DOHH2 (cell line): ENCODE data around the gene CTIF.

ENCODE experiments used
- H3F3A ChIP-seq: fragments of 200-600 bp; sonication (generic), shearing (Covaris generic); 2 replicates; pipeline ENCODE4 v1.6.0; 2016; ENCODE audit warnings: antibody characterized with exemption, mild to moderate bottlenecking; ENCODE audit not compliant: control insufficient read depth, insufficient read depth
- H3K27ac ChIP-seq: fragments of 200-600 bp; sonication (generic); 2 replicates; pipeline ENCODE4 v1.5.1; 2014; ENCODE audit warnings: low read depth, mild to moderate bottlenecking, low read length, moderate library complexity
- H3K27me3 ChIP-seq: fragments of 200-600 bp; sonication (generic); 2 replicates; pipeline ENCODE4 v1.6.1; 2014; ENCODE audit warnings: mild to moderate bottlenecking, low read length, mixed read lengths; ENCODE audit not compliant: control insufficient read depth
- H3K36me3 ChIP-seq: fragments of 200-600 bp; sonication (generic); 2 replicates; pipeline ENCODE4 v1.6.1; 2014; ENCODE audit warnings: mild to moderate bottlenecking, low read length, moderate library complexity, mixed read lengths; ENCODE audit not compliant: control insufficient read depth
- H3K4me1 ChIP-seq: fragments of 200-600 bp; sonication (generic); 2 replicates; pipeline ENCODE4 v1.6.1; 2014; ENCODE audit warnings: mild to moderate bottlenecking, low read length, mixed read lengths; ENCODE audit not compliant: control insufficient read depth
- H3K4me2 ChIP-seq: fragments of 200-600 bp; sonication (generic); 2 replicates; pipeline ENCODE4 v1.6.0; 2014; ENCODE audit warnings: mild to moderate bottlenecking, low read length, moderate library complexity
- H3K4me3 ChIP-seq: fragments of 200-600 bp; sonication (generic); 2 replicates; pipeline ENCODE4 v1.5.1; 2014; ENCODE audit warnings: mild to moderate bottlenecking, low read length, mixed read lengths
- H3K79me2 ChIP-seq: fragments of 200-600 bp; sonication (generic); 2 replicates; pipeline ENCODE4 v1.6.1; 2014; ENCODE audit warnings: mild to moderate bottlenecking, low read length, mixed read lengths; ENCODE audit not compliant: control insufficient read depth
- H3K9me2 ChIP-seq: fragments of 200-600 bp; sonication (generic); replicated peaks from 2 replicates; pipeline ENCODE4 v1.6.1; 2014; ENCODE audit warnings: mild to moderate bottlenecking, low read length, mixed read lengths; ENCODE audit not compliant: control insufficient read depth
- H3K9me3 ChIP-seq: fragments of 200-600 bp; sonication (generic); 2 replicates; pipeline ENCODE4 v1.6.1; 2014; ENCODE audit warnings: antibody characterized with exemption, low read length, mixed read lengths; ENCODE audit not compliant: control insufficient read depth, insufficient read depth
- H4K20me1 ChIP-seq: fragments of 200-600 bp; sonication (generic); 2 replicates; pipeline ENCODE4 v1.6.0; 2014; ENCODE audit warnings: low read depth, mild to moderate bottlenecking, antibody characterized with exemption, low read length, moderate library complexity; ENCODE audit not compliant: control insufficient read depth, insufficient read depth
- CTCF ChIP-seq: fragments of 200-600 bp; sonication (generic); IDR thresholded peaks from one replicate; pipeline ENCODE4 v1.5.1; 2014; ENCODE audit warnings: antibody characterized with exemption, mild to moderate bottlenecking, low read depth, low read length; ENCODE audit not compliant: poor library complexity, severe bottlenecking
- EZH2phosphoT487 ChIP-seq: fragments of 200-600 bp; sonication (generic); IDR thresholded peaks from 2 replicates; pipeline ENCODE4 v1.6.1; 2017; ENCODE audit warnings: borderline replicate concordance, mild to moderate bottlenecking, antibody characterized with exemption, low read length, moderate library complexity, mixed read lengths

Gene CTIF

DNA sequence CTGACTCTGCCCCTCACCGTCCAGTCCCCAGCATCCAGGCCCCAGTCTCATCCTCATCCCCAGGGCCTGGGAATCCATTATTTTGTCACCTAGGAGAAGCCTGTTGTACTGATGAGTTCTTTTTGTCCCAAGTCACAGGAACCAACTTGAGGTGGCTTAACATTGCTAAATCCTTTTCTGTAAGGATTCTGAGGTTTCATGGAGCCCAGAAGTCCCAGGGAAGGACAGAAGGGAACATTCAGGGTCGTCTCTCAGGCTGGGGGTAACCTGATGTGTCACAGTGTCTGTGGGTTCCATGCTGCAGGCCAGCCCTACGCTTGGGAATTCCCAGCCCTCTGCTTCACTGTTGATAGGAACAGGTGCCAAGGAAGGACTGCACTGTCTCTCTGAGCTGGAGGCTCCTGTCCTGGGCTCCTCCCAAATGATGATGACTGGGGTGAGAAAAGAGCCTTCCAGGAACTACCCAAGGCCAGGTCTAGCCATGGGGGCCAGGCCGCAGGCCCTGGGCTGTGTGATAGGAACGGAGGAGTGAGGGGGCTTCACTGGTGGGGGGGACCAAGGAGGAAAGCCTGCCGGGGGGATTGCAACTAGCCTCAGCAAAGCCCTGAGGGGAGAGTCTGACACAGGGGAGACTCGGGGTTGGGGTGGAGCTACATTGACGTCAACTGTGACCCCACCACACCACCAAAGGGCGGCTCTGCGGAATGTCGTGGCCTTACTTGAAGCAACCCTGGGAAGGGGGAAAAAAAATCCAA is 266.2 kb downstream of the CTIF start:
- H3K9me3 ChIP-seq, result no peaks in the 10 kb centered on the region
- no peak overlapping the region for H3K27ac ChIP-seq
- H3K4me2 ChIP-seq, result no peak overlapping the region
- H3K9me2 ChIP-seq, result no peaks in the 10 kb centered on the region
- H3K4me3 ChIP-seq, result no peak overlapping the region
- H3K79me2 ChIP-seq, result no peaks in the 10 kb centered on the region
- no peaks in the 10 kb centered on the region for H4K20me1 ChIP-seq
- H3K27me3 ChIP-seq, result 0 out of 2 replicates have a peak, but pooled peaks cover 6% of the 10 kb centered on the region
- H3K4me1 ChIP-seq, result peaks cover 25% of the 10 kb centered on the region
- TF ChIP-seq EZH2phosphoT487, result no peak
- TF ChIP-seq CTCF, result no peak
- H3K36me3 ChIP-seq, result no peaks in the 10 kb centered on the region
- H3F3A ChIP-seq, result 0 out of 2 replicates have a peak, but pooled peaks cover 3% of the 10 kb centered on the region

GRCh38 chr18:48805826-48806535 is 267.1 kb downstream of the CTIF start:
- Histone ChIP-seq H3K9me2 (no peaks in the 10 kb centered on the region), H3F3A (0 out of 2 replicates have a peak, but pooled peaks cover 3% of the 10 kb centered on the region), H3K4me3 (no peak overlapping the region), H3K27me3 (0 out of 2 replicates have a peak, but pooled peaks cover 6% of the 10 kb centered on the region), H3K79me2 (no peaks in the 10 kb centered on the region), H4K20me1 (no peaks in the 10 kb centered on the region), H3K4me2 (no peak overlapping the region), H3K36me3 (no peaks in the 10 kb centered on the region), H3K9me3 (no peaks in the 10 kb centered on the region), H3K4me1 (peaks cover 17% of the 10 kb centered on the region), H3K27ac (no peak overlapping the region)
- TF ChIP-seq EZH2phosphoT487 (no peak), CTCF (no peak)

GRCh38 chr18:48806551-48807261 is 267.9 kb downstream of the CTIF start:
- Histone ChIP-seq H4K20me1 (no peaks in the 10 kb centered on the region), H3K9me3 (no peaks in the 10 kb centered on the region), H3K27me3 (0 out of 2 replicates have a peak, but pooled peaks cover 6% of the 10 kb centered on the region), H3K27ac (no peak overlapping the region), H3K79me2 (no peaks in the 10 kb centered on the region), H3K4me3 (no peak overlapping the region), H3K36me3 (no peaks in the 10 kb centered on the region), H3K4me1 (peaks cover 13% of the 10 kb centered on the region), H3K9me2 (no peaks in the 10 kb centered on the region), H3K4me2 (no peak overlapping the region), H3F3A (0 out of 2 replicates have a peak, but pooled peaks cover 3% of the 10 kb centered on the region)
- TF ChIP-seq EZH2phosphoT487, result no peak
- TF ChIP-seq CTCF, result no peak
